HepG2 (cell line): ENCODE results near the gene PELI3. TPM values are rescaled to one million over a fixed set of nuclear protein-coding genes. Genes with fewer than 3 reads are reported as not detected.

Source experiments
- HMG20A ChIP-seq: IDR thresholded peaks from 2 replicates; pipeline ENCODE4 v1.6.1; 2016; ENCODE audit warnings: borderline replicate concordance
- KAT7 ChIP-seq: IDR thresholded peaks from 2 replicates; pipeline ENCODE4 v1.6.1; 2018; ENCODE audit warnings: borderline replicate concordance, missing compliant biosample characterization
- MAFK ChIP-seq, 2 experiments: IDR thresholded peaks in 1 of 2; conservative IDR thresholded peaks in 1 of 2; 2 replicates each; pipeline ENCODE4 v1.6.1; 2011; ENCODE audit warnings: improper control_type of control experiment in 2 of 2, low read length in 2 of 2
- MNT ChIP-seq: fragments of 450-650 bp; IDR thresholded peaks from 2 replicates; pipeline ENCODE4 v1.6.1; 2016
- PAXIP1 ChIP-seq: sonication (generic); formaldehyde crosslinking; conservative IDR thresholded peaks from 2 replicates; pipeline ENCODE4 v1.4.0; 2020; ENCODE audit warnings: mild to moderate bottlenecking, missing genetic modification reagents, moderate library complexity
- RBFOX2 ChIP-seq: fragments of 200-400 bp; formaldehyde crosslinking; IDR thresholded peaks from 2 replicates; pipeline ENCODE4 v1.6.1; 2017; ENCODE audit warnings: low read depth, mild to moderate bottlenecking, low read length
- SMARCC2 ChIP-seq: fragments of 450-650 bp; IDR thresholded peaks from 2 replicates; pipeline ENCODE4 v1.6.1; 2017; ENCODE audit warnings: antibody characterized with exemption, mild to moderate bottlenecking
- USF2 ChIP-seq, 2 experiments: sonication (generic) in 1 of 2; formaldehyde crosslinking in 1 of 2; IDR thresholded peaks; 2 replicates each; pipeline versions ENCODE4 v1.5.1 to v1.6.1; 2011 to 2020; ENCODE audit warnings: borderline replicate concordance in 1 of 2, low read depth in 1 of 2, low read length in 1 of 2, mild to moderate bottlenecking in 1 of 2, missing genetic modification reagents in 1 of 2, moderate library complexity in 1 of 2
- ZNF503 ChIP-seq: sonication (generic); formaldehyde crosslinking; IDR thresholded peaks from 2 replicates; pipeline ENCODE4 v1.4.0; 2020; ENCODE audit warnings: missing genetic modification reagents
- ZNF7 ChIP-seq: IDR thresholded peaks from 2 replicates; pipeline ENCODE4 v1.6.1; 2016; ENCODE audit warnings: missing biosample characterization, missing genetic modification reagents
- ZNF792 ChIP-seq: IDR thresholded peaks from 2 replicates; pipeline ENCODE4 v1.6.1; 2016
- polyA plus RNA-seq, 8 experiments: library from polyadenylated mRNA; depleted of rRNA in 3 of 8; stranded (reverse) in 7 of 8; unstranded in 1 of 8; fragments of >200 nt; fragmentation: Illumina TruSeq in 4 of 8; extraction: Trizol in 4 of 8; gene quantifications; 2 replicates each; pipeline versions ENCODE4 v1.2.1 to v1.2.3, GENCODE V29; 2011 to 2016; ENCODE audit warnings: low read depth in 4 of 8, missing spikeins in 1 of 8, mixed read lengths in 1 of 8; ENCODE audit not compliant: insufficient read depth in 1 of 8
- total RNA-seq, 5 experiments: library from RNA; depleted of rRNA; stranded (reverse); fragments of >200 nt; fragmentation: Illumina TruSeq; extraction: Trizol; gene quantifications; 2 replicates each; pipeline ENCODE4 v1.2.3, GENCODE V29; 2016; ENCODE audit warnings: low read depth in 1 of 5

The PELI3 gene
- total and polyA plus RNA-seq, 2 of the 13 experiments (the other 11 are each of a cell fraction or from before 2014, with no cell fraction given), result 2.0 to 4.0 TPM

- TF ChIP-seq PAXIP1 (no peak), KAT7 (CRISPR knock-in tag) (no peak), MAFK (conservative IDR thresholded peaks at IDR 0.05 in 1 of 2, IDR thresholded peaks at IDR 0.05 in 1 of 2; ENCODE audit: low read length in 2 of 2) (no peak), RBFOX2 (no peak), HMG20A (no peak), USF2 (IDR thresholded peaks at IDR 0.05; ENCODE audit: low read depth, low read length) (no peak), USF2 (CRISPR knock-in tag; IDR thresholded peaks at IDR 0.05; ENCODE audit: borderline replicate concordance) (no peak), ZNF7 (CRISPR knock-in tag) (no peak), ZNF503 (CRISPR knock-in tag) (no peak), ZNF792 (CRISPR knock-in tag) (no peak), MNT (no peak), SMARCC2 (no peak)
Measured at GRCh38 chr11:66484806-66485380, 18.2 kb downstream of the PELI3 start (continued).
